ENCODE results near the gene ANGPTL8. TPM values are rescaled to one million over a fixed set of nuclear protein-coding genes. Genes with fewer than 3 reads are reported as not detected.

The ANGPTL8 gene
- total RNA-seq, 1 donor = not detected

DNA sequence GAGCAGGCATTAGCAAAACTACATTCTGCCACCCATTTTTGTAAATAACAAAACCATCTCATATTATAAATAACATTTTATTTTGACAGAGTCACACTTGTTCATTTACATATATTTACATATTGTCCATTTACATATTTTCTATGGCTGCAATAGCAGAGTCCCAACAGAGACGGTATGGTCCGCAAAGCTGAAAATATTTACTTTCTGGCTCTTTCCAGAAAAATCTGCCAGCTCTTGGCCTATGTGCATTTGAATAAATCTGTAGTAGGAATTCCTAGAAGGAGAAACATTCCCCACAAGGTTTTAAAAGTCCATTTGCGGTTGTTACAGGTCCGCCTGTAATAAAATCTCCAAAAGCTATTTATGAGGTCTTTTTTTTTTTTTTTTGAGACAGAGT lies 50.8 kb downstream of the ANGPTL8 start:
- Histone ChIP-seq H3K4me3 (ENCODE audit: insufficient read depth, low read length) (no peak overlapping the region), H3K4me1 (ENCODE audit: insufficient read depth, low read length) (peaks cover 12% of the 10 kb centered on the region), H3K27me3 (ENCODE audit: insufficient read depth, low read length) (no peaks in the 10 kb centered on the region), H3K27ac (ENCODE audit: low read depth, low read length) (no peak overlapping the region), H3K9me3 (ENCODE audit: low read depth, low read length) (no peaks in the 10 kb centered on the region), H3K4me2 (ENCODE audit: insufficient read depth, low read length) (no peak overlapping the region), H3K36me3 (ENCODE audit: insufficient read depth, low read length) (no peaks in the 10 kb centered on the region), H3K79me2 (ENCODE audit: insufficient read depth, low read length) (no peaks in the 10 kb centered on the region), H4K20me1 (ENCODE audit: insufficient read depth, low read length) (no peaks in the 10 kb centered on the region), H2AFZ (ENCODE audit: low read length) (no peak overlapping the region)
- TF ChIP-seq, protein P1, sequence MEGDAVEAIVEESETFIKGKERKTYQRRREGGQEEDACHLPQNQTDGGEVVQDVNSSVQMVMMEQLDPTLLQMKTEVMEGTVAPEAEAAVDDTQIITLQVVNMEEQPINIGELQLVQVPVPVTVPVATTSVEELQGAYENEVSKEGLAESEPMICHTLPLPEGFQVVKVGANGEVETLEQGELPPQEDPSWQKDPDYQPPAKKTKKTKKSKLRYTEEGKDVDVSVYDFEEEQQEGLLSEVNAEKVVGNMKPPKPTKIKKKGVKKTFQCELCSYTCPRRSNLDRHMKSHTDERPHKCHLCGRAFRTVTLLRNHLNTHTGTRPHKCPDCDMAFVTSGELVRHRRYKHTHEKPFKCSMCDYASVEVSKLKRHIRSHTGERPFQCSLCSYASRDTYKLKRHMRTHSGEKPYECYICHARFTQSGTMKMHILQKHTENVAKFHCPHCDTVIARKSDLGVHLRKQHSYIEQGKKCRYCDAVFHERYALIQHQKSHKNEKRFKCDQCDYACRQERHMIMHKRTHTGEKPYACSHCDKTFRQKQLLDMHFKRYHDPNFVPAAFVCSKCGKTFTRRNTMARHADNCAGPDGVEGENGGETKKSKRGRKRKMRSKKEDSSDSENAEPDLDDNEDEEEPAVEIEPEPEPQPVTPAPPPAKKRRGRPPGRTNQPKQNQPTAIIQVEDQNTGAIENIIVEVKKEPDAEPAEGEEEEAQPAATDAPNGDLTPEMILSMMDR (IDR thresholded peaks at IDR 0.05; ENCODE audit: extremely low read depth, low read depth, low read length) = no peak
- peak; percentile 14 for DNase-seq (ENCODE audit: insufficient read length, low spot score, missing footprints)

DNA sequence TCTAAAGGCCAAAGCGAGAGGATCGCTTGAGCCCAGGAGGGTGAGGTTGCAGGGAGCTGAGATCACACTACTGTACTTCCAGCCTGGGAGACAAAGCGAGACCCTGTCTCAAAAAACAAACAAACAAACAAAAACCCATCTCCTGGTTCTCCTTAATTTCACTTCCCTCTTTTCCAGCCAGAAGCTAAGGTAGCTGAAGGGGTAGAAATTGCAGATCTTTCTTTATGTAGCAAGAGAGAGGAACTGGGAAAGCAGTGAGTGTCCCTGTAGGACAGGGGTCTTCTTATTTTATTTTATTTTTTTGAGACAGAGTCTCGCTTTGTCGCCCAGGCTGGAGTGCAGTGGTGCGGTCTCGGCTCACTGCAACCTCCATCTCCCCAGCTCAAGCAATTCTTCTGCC lies 52.0 kb downstream of the ANGPTL8 start:
- H3K4me2 ChIP-seq (ENCODE audit: insufficient read depth, low read length) = no peak overlapping the region
- DNase-seq (ENCODE audit: insufficient read length, low spot score, missing footprints) = no peak
- no peaks in the 10 kb centered on the region for H3K9me3 ChIP-seq (ENCODE audit: low read depth, low read length)
- H3K79me2 ChIP-seq (ENCODE audit: insufficient read depth, low read length) = no peaks in the 10 kb centered on the region
- H3K36me3 ChIP-seq (ENCODE audit: insufficient read depth, low read length) = no peaks in the 10 kb centered on the region
- no peak overlapping the region for H3K27ac ChIP-seq (ENCODE audit: low read depth, low read length)
- no peak overlapping the region for H3K4me3 ChIP-seq (ENCODE audit: insufficient read depth, low read length)
- peaks cover 13% of the 10 kb centered on the region for H3K4me1 ChIP-seq (ENCODE audit: insufficient read depth, low read length)
- H4K20me1 ChIP-seq (ENCODE audit: insufficient read depth, low read length) = no peaks in the 10 kb centered on the region
- TF ChIP-seq, protein P1 (IDR thresholded peaks at IDR 0.05; ENCODE audit: extremely low read depth, low read depth, low read length) = no peak
- no peaks in the 10 kb centered on the region for H3K27me3 ChIP-seq (ENCODE audit: insufficient read depth, low read length)
- H2AFZ ChIP-seq (ENCODE audit: low read length) = no peak overlapping the region

Other genes starting within 250 kb of the ANGPTL8 start
- gene LDLR, start 150.2 kb upstream of the ANGPTL8 start, total RNA-seq = 313 and 326 TPM in 2 replicates
- gene SPC24, start 83.8 kb upstream of the ANGPTL8 start, total RNA-seq = 5.4 and 6.5 TPM in 2 replicates
- 253 and 295 TPM in 2 replicates for gene KANK2, start 42.1 kb upstream of the ANGPTL8 start, total RNA-seq
- 12.7 and 183 TPM in 2 replicates for gene DOCK6, start 22.9 kb downstream of the ANGPTL8 start, total RNA-seq
- not detected in 2 replicates for gene TSPAN16, start 56.5 kb downstream of the ANGPTL8 start, total RNA-seq
- gene RAB3D, start 100.0 kb downstream of the ANGPTL8 start, total RNA-seq = 2.1 and 3.3 TPM in 2 replicates
- gene TMEM205, start 106.6 kb downstream of the ANGPTL8 start, total RNA-seq = 29.2 and 59.4 TPM in 2 replicates
- 4.0 and 8.0 TPM in 2 replicates for gene CCDC159, start 106.9 kb downstream of the ANGPTL8 start, total RNA-seq
- gene PLPPR2, start 115.8 kb downstream of the ANGPTL8 start, total RNA-seq = 10.6 and 14.1 TPM in 2 replicates
- 0.72 and 0.88 TPM in 2 replicates for gene SWSAP1, start 135.0 kb downstream of the ANGPTL8 start, total RNA-seq
- gene EPOR, start 144.7 kb downstream of the ANGPTL8 start, total RNA-seq = 1.8 and 2.5 TPM in 2 replicates
- gene RGL3, start 179.7 kb downstream of the ANGPTL8 start, total RNA-seq = 0.29 and 0.36 TPM in 2 replicates
- gene ODAD3, start 195.5 kb downstream of the ANGPTL8 start, total RNA-seq = under 0.01 TPM in 2 replicates
- gene PRKCSH, start 196.0 kb downstream of the ANGPTL8 start, total RNA-seq = 117 and 119 TPM in 2 replicates
- 0.72 TPM in 1 of 2 replicates, not detected in the other for gene ELAVL3, start 241.4 kb downstream of the ANGPTL8 start, total RNA-seq